OCI-LY3 (cell line): Measurements from ENCODE around the gene BPIFB4.

Source experiments
- EZH2phosphoT487 ChIP-seq: fragments of 200-600 bp; shearing (Covaris generic); IDR thresholded peaks from 2 replicates; pipeline ENCODE4 v1.6.1; 2018; ENCODE audit warnings: antibody characterized with exemption, mixed run types, low read depth
- TF ChIP-seq, protein P1 (sequence below): fragments of 200-600, 300-600 bp; sonication (generic); IDR thresholded peaks from 2 replicates; pipeline ENCODE4 v1.5.1; 2014; ENCODE audit warnings: antibody characterized with exemption, low read length, low read depth

DNA sequence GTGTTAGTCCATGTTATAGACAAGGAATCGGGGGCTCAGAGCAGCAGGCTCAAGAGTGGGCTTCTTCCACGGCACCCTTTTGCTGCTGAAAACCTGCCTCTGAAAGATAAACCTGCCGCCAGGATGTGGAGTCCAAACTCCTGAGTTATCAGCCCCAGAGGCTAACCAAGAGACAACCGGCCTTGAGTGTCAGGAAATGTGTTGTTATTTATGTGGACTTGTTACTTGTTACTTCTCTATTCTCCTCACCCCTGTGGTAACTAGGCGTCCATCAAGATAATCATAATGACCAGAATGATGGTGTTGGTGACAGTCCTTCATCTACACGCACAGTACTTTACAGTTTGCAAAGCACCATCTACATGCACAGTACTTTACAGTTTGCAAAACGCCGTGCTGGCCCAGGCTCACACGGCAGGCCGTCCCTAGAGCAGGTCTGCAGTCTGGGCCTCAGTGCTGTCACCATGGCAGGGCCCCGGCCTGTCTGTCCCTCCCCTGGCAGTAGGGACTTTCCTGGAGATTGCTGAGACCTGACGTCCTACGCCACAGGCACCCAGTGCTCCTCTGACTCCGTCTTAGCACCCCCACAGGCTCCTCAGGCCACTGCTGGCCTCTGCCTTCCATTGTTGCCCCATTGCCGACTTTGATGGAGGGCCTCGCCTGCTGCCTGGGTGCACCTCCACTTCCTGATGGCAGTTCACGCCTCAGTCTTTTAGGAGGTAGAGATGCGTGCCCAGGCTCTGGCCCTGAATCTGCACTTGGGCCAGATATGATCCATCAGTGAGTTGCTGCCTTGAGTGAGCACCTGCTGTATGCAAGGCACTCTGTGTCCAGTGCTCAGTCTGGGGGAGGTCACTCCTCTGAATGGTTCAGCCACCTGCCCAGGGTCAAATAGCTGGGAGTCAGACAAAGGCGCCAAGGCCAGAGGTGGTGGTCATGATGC lies 9.1 kb upstream of the BPIFB4 start:
- no peak for TF ChIP-seq EZH2phosphoT487
- TF ChIP-seq, protein P1, sequence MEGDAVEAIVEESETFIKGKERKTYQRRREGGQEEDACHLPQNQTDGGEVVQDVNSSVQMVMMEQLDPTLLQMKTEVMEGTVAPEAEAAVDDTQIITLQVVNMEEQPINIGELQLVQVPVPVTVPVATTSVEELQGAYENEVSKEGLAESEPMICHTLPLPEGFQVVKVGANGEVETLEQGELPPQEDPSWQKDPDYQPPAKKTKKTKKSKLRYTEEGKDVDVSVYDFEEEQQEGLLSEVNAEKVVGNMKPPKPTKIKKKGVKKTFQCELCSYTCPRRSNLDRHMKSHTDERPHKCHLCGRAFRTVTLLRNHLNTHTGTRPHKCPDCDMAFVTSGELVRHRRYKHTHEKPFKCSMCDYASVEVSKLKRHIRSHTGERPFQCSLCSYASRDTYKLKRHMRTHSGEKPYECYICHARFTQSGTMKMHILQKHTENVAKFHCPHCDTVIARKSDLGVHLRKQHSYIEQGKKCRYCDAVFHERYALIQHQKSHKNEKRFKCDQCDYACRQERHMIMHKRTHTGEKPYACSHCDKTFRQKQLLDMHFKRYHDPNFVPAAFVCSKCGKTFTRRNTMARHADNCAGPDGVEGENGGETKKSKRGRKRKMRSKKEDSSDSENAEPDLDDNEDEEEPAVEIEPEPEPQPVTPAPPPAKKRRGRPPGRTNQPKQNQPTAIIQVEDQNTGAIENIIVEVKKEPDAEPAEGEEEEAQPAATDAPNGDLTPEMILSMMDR: no peak
